ENCODE results near the gene NUMA1.
A peak's percentile ranks its signal among the peaks of the same experiment; 100 is the strongest.

Gene NUMA1

DNA sequence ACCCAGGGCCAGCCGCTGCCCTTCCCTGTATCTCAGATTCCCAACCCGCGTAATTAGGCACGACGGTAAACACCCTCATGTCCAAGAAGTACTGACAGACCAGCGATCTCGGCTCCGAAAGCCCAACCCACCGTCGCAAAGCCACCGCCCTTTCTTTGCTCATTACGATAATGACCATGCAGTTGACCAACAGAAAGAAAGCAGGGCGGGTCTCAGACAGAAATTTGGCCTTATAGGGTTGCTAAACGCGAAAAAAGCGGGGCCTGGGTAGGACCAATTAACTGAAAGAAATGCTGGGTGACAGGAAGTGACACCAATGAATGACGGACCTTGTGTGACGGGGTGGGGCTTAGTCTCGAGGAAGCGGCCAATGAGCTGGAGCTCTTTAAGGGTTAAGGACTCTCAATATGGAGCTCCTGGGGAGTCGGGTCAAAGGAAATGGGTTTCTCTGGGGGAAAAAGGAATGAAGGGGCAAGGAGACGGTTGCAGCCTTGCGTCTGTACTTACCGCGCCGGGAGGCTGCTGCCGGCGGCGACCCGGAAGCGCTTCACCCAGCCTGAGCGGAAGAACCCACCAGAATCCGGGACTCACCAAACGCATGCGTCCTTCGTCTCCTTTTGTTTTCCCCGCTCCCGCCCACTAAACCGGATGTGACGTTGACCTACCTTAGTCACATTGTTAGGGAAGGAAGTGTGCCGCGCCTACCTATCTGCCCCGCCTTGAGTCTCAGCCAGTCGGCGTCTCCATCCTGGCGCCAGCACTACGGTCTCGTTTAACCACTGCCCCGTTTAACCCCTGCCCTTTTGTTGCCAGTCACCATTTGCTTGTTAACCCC lies 32.0 kb upstream of the NUMA1 start, which contains the start of gene ANAPC15:
Gene ANAPC15 (minus strand): TSS at position 553 of the 835 bp plus-strand sequence. CDS start 1,419 bp downstream, outside the sequence.
- DNase-seq (ENCODE audit: low read depth in 1 of 2, low spot score in 1 of 2) = peak; percentile 98 to 100
- Histone ChIP-seq H3K4me3 (replicated peaks; ENCODE audit: insufficient read depth, low read length) (peak within 1 kb of the TSS; percentile 51), H3K27me3 (ENCODE audit: insufficient read depth, poor library complexity, severe bottlenecking) (no peaks in the 10 kb centered on the region), H3K27ac (replicated peaks) (peak within 1 kb of the TSS; percentile 99)
- TF ChIP-seq POLR2AphosphoS5 (IDR thresholded peaks at IDR 0.05; ENCODE audit: low read depth) (peak; percentile 99), SPI1 (IDR thresholded peaks at IDR 0.05; ENCODE audit: borderline replicate concordance, low read depth) (peak; percentile 88; the same call in 1 of the 2 replicates), GABPA (IDR thresholded peaks at IDR 0.05; ENCODE audit: low read depth) (peak; percentile 96), CTCF (IDR thresholded peaks at IDR 0.05; ENCODE audit: insufficient read depth, low read length) (no peak)
- TF ChIP-seq, protein P1, sequence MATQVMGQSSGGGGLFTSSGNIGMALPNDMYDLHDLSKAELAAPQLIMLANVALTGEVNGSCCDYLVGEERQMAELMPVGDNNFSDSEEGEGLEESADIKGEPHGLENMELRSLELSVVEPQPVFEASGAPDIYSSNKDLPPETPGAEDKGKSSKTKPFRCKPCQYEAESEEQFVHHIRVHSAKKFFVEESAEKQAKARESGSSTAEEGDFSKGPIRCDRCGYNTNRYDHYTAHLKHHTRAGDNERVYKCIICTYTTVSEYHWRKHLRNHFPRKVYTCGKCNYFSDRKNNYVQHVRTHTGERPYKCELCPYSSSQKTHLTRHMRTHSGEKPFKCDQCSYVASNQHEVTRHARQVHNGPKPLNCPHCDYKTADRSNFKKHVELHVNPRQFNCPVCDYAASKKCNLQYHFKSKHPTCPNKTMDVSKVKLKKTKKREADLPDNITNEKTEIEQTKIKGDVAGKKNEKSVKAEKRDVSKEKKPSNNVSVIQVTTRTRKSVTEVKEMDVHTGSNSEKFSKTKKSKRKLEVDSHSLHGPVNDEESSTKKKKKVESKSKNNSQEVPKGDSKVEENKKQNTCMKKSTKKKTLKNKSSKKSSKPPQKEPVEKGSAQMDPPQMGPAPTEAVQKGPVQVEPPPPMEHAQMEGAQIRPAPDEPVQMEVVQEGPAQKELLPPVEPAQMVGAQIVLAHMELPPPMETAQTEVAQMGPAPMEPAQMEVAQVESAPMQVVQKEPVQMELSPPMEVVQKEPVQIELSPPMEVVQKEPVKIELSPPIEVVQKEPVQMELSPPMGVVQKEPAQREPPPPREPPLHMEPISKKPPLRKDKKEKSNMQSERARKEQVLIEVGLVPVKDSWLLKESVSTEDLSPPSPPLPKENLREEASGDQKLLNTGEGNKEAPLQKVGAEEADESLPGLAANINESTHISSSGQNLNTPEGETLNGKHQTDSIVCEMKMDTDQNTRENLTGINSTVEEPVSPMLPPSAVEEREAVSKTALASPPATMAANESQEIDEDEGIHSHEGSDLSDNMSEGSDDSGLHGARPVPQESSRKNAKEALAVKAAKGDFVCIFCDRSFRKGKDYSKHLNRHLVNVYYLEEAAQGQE (IDR thresholded peaks at IDR 0.05; ENCODE audit: insufficient replicate concordance, low read depth) = peak; percentile 29

- peak overlapping the region; percentile 99 for H3K27ac ChIP-seq (replicated peaks)
- peak overlapping the region; percentile 51 for H3K4me3 ChIP-seq (replicated peaks; ENCODE audit: insufficient read depth, low read length)
- TF ChIP-seq GABPA (IDR thresholded peaks at IDR 0.05; ENCODE audit: low read depth) (no peak), SPI1 (IDR thresholded peaks at IDR 0.05; ENCODE audit: borderline replicate concordance, low read depth) (no peak), POLR2AphosphoS5 (IDR thresholded peaks at IDR 0.05; ENCODE audit: low read depth) (no peak), CTCF (IDR thresholded peaks at IDR 0.05; ENCODE audit: insufficient read depth, low read length) (no peak)
- TF ChIP-seq, protein P1 (IDR thresholded peaks at IDR 0.05; ENCODE audit: insufficient replicate concordance, low read depth) = no peak
- DNase-seq (ENCODE audit: low read depth in 1 of 2, low spot score in 1 of 2) = no peak
- no peaks in the 10 kb centered on the region for H3K27me3 ChIP-seq (ENCODE audit: insufficient read depth, poor library complexity, severe bottlenecking)
Observed at GRCh38 chr11:72111300-72112142, 31.2 kb upstream of the NUMA1 start.

GRCh38 chr11:72105888-72106287 lies 25.5 kb upstream of the NUMA1 start, which contains the start of gene TOMT:
TSS of gene TOMT (plus strand) at chr11:72105924. CDS start at chr11:72105952, 28 bp downstream.
- Histone ChIP-seq H3K27ac (replicated peaks) (no peak within 1 kb of the TSS), H3K4me3 (replicated peaks; ENCODE audit: insufficient read depth, low read length) (no peak within 1 kb of the TSS), H3K27me3 (ENCODE audit: insufficient read depth, poor library complexity, severe bottlenecking) (no peaks in the 10 kb centered on the region)
- TF ChIP-seq CTCF (IDR thresholded peaks at IDR 0.05; ENCODE audit: insufficient read depth, low read length) (no peak), GABPA (IDR thresholded peaks at IDR 0.05; ENCODE audit: low read depth) (no peak), SPI1 (IDR thresholded peaks at IDR 0.05; ENCODE audit: borderline replicate concordance, low read depth) (no peak), POLR2AphosphoS5 (IDR thresholded peaks at IDR 0.05; ENCODE audit: low read depth) (no peak)
- TF ChIP-seq, protein P1 (IDR thresholded peaks at IDR 0.05; ENCODE audit: insufficient replicate concordance, low read depth) = no peak
- DNase-seq (ENCODE audit: low read depth in 1 of 2, low spot score in 1 of 2) = no peak

All from HL-60 (cell line).